Femur (tissue), 1 donor: ENCODE data around the gene ACAN.

Experiments
- DNase-seq: peaks from one replicate; pipeline ENCODE4 v3.0.0-alpha.2; 2017

Gene ACAN

DNA sequence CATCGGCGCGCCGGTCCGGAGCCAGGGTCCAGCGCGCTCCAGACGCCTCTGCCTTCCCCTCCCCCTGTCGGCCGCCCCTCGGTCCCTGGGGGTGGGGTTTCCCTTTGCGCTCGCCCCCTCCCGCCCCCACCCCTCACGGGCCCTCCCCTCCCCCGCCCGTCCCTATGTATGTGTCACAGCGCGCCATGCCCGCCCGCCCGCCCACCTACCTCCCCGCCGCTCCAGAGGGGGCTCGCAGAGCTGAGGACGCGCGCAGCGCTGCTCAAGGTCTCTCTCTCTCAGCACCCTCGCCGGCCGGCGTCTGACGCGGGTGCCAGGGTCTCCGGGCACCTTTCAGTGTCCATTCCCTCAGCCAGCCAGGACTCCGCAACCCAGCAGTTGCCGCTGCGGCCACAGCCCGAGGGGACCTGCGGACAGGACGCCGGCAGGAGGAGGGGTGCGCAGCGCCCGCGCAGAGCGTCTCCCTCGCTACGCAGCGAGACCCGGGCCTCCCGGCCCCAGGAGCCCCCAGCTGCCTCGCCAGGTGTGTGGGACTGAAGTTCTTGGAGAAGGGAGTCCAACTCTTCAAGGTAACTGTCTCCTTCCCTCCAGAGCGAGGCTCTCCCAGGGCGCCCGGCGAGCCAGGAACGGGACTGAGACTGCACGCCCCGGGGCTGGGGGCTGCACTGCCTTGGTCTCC is at the start of gene ACAN:
Gene ACAN, plus strand, starts transcription at position 196 of the 679 bp plus-strand sequence. CDS start 32,771 bp downstream, outside the sequence.
- DNase-seq: peak; percentile 74

DNA sequence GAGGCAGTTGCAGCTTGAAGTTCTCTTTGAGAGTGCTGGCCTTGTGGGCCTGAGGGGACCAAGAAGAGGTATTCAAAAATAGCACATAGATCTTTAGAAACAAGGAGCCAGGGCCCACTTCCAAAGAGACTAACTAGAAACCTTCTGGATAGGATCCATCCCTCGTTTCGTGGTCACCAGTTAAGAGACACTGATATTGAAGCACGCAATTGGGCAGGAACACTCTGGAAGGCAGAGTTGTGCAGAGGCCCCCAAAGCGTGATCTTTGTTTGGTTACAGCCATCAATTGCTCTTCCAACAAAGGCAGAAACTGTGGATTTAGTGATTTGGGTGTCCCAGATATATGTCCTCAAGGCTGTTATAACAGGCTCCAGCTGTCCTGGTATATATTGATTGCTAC is 46.7 kb upstream of the ACAN start:
- DNase-seq: no peak

DNA sequence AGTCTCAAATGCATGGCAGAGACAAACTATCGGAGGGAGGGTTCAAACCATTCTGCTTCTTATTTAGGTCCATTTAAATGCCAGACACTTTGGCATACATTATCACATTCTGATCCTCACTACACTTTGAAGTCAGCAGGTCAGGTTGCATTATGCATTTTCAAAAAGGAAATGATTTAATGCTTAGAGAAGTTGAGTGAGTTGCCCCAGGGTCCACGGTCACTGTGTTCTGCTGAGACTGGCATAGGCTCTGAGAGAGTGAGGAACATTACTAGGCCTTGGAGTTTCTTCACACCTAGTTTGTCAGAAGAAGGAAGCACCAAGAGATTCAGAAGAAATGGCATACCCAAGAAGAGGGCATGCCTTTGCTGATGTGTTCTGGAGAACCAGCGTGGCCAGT is 46.3 kb upstream of the ACAN start:
- no peak for DNase-seq

DNA sequence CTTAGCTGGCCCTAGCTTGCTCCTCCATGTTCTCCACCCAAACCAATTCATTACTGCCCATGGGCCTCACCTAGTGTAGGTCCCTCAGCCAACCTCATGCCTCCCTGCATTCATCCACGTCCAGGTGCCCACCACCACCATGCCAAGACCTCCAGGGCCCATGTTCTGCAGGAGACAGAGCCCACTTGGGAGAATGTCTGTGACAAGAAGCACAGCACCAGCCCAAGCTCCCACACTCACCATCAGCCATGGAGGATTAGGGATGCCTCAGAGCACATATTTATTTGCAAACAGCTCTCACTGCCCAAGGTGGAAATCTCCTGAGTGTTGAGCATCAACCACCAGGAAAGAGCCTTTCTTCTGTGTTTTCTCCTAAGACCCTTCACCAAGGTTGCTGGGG is 43.4 kb upstream of the ACAN start:
- no peak for DNase-seq

DNA sequence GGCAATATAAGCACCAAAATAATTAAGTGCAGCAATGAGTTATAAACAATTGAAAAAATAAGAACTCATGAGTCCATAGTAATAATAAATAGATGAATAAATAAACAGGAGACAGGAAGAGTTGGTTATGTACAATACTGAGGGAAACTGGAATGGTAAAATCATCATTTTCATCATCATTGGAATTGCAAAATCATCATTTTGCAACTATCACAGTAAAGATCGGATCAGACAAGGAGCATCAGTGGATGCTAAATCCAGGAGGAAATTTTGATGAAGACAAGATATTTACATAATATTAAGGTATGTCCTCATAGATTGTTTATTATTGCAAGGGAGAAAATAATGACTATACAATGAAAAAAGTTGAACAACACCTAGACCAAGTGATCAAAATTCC is 38.8 kb upstream of the ACAN start:
- DNase-seq: no peak

DNA sequence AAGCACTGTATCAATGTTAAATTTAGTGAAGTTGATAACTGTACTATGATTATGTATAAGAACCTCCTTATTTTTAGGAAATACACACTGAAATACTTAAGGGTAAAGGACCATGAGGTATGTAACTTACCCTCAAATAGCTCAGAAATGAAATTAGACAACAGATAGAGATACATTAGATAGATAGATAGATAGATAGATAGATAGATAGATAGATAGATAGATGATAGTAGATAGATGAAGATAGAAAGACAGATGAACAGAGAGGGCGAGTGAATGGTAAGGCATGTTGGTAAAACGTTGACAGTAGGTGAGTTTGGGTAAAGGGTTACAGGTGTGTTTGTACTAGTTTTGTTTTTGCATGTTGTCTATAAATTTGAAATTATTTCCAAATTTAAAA is 38.0 kb upstream of the ACAN start:
- no peak for DNase-seq

DNA sequence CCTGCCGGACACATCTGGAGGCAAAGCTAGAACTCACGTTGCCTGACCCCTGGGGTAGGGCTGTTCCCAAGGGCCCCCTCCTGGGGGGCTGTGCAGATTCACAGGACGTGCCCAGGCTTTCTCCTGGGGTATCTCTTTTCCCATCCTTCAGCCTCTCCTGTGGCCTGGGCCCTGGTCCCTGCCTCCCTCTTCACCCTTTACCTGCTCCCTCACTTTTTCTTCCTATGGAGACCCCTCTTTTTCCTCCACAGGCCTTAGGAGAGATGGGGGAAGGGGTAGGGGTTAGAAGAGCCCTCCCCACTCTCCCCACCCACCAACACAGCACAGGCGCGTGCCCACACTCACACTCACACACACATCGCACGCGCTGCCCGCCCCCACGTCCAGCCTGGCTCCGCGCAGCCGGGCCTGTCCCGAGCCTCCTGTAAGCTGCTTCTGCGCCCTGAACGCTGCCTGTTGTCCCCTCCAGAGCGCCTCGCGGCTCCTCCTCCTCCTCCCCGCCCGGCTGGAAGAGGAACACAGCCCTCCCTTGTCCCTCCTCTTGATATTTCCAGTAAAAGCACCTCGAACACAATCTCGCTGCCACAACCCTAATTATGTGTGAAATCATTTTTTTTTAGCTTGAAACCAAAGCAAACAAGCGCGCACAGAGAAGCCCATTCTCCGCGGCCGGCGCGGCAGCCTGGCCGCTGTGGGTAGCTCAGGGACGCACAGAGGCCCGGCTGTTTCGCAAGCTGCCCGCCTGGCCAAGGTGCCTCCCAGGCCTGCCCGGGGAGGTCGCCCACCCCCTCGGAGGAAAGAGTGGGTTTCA is 33.9 kb upstream of the ACAN start:
- DNase-seq: peak; percentile 80

DNA sequence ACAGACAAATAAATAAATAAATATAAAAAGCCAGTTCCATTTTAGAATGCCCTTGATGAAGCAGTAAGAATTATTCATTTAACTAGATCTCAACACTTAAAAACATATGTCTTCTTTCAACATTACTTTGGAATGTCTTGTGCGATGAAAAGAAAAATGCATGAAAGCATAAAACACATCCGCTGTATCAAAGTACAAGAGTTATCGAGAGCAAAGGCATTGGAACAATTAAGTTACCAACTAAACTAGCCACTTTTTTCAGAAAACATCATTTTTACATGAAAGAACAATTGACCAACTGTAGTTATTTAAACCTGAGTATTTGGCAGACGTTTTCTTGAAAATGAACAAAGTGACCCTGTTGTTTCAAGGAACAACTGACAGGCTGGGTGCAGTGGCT is 27.5 kb upstream of the ACAN start:
- DNase-seq: no peak

DNA sequence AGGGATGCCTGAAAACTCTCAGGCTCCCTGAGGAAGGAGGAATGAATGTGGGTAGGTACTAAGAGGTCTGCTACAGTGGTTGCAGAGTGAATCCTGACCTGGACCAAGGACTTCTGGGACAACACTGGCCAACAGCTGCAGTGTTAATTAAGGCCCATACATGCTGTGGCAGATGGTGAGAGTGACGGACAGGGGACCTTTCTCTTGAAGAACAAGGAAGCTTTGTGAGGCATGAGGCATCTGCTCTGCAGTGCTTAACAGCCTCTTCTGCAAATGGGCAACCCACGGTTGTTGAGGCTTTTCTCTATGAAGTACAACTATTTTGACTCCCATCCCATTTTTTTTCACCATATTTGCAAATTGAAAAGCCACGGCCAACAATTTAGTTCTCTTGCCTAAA is 26.6 kb upstream of the ACAN start:
- no peak for DNase-seq

DNA sequence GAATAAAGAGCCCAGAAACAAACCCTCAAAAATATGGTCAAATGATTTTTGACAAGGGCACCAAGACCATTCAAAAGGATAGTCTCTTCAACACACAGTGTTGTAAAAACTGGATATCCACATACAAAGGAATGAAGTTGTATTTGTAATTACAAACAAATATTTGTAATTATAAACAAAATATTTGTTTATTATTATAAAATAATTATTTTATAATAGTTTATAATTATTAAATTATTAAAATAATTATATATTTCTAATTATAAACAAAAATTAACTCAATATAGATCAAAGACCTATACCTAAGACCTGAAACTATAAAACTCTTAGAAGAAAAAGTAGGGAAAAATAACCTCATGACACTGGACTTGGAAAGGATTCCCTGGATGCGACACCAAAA is 23.3 kb upstream of the ACAN start:
- no peak for DNase-seq

DNA sequence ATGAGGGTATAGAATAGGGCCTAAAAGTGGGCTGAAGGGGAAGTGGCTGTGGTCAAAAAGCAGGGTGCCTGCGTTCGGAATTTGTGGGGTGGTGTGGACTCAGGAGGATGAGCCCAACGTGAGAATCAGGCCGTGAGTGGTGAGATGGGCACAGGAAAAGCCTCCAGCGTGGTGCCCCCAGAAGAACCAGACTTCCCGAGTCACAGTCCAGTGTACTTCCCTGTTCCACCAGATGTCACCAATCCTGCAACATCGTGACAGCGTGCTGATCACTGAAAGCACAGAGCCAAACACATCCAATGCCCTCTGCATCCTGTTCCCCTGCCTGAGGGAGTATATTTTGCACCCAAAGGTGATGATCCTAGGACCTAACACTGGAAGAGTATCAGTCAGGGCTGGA is 20.8 kb upstream of the ACAN start:
- no peak for DNase-seq

DNA sequence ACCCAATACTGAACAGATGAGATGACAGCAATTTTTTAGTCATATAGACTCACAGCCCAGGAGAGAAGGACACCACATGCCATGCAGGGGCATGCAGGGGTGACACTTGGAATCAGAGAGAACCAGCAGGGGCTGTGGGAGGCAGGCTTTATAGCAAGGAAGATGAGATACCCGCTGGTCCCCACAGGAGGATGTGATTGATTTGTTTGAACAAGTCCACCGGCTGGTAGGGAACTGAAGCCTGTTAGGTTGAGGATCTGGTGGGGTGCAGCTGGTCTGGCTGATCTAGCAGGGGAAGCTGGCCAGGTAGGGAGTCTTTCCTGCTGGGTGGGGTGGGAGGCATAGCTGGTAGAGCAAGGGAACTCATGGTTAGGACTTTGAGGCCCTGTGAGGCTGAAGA is 18.0 kb upstream of the ACAN start:
- no peak for DNase-seq

DNA sequence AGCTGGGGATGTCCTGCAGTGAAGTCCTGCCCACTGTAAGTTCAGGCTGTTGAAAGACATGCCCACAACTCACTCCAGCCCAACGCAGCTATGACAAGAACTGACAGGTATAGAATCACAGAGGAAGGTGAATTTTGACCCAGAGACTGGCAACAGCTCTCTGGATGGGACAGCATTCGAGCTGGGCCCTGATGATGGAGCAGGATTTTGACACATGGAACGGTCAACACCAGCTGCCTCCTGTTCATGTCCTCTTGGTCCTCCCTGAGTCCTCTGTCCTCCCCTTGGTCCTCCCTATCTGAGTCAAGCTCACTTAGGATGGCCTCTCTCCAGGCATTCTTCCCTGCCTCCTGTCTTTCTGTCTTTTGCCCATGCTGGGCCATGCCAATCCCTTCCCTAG is 15.2 kb upstream of the ACAN start:
- DNase-seq: no peak

DNA sequence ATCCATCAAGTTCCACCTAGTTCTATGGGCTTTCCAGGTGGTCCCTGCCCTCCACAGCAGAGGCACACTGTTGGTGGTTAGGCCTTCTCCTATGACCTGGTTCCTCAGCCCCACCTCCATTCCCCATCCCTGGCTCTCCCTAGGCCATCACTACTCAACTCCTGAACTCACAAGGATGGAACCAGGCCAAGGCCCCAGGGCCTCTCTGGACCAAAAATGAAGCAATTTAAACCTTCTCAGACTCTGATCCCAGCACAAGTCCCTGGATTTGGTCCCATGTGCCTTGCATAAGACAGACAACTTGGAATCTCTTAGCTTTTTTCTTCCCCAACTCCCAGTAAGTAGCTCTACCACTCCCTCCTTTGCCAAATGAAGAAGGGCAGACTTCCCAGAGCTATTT is 14.4 kb upstream of the ACAN start:
- no peak for DNase-seq

DNA sequence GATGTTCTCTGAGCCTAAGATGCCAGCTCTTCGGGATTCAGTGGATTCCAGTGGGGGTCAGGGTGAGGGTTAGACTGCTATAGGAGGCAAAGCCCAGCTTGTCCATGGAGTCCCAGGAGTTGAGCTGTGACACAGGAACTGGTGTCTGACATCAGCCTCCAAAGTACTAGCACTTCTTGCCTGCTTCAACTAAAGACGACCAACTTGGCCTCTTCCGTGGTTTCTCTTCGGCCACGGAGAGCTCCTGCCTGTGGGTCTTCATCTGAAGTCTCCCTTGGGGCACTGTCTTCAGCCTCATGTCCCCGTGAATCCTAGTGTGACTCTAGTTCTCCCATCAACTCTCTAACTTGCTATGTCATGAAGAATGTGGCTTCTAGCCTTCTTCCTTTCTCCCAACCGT is 12.8 kb upstream of the ACAN start:
- DNase-seq: no peak

DNA sequence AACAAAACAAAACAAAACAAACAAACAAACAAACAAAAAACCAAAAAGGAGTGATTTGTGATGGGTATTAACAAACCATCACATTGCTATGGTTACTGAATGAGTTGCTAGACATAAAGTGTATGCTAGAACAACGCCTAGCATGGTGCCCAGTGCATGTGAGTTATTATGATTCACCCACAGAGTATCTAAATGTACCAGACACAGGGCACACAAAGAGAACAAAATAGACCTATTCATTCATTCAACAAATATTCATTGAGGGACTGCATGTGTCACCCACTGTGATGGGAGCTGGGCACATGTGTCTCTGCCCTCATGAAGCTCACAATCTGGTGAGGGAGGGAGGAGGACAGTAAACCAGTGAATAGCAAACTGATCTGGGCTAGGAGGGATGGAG is 11.6 kb upstream of the ACAN start:
- DNase-seq: no peak

DNA sequence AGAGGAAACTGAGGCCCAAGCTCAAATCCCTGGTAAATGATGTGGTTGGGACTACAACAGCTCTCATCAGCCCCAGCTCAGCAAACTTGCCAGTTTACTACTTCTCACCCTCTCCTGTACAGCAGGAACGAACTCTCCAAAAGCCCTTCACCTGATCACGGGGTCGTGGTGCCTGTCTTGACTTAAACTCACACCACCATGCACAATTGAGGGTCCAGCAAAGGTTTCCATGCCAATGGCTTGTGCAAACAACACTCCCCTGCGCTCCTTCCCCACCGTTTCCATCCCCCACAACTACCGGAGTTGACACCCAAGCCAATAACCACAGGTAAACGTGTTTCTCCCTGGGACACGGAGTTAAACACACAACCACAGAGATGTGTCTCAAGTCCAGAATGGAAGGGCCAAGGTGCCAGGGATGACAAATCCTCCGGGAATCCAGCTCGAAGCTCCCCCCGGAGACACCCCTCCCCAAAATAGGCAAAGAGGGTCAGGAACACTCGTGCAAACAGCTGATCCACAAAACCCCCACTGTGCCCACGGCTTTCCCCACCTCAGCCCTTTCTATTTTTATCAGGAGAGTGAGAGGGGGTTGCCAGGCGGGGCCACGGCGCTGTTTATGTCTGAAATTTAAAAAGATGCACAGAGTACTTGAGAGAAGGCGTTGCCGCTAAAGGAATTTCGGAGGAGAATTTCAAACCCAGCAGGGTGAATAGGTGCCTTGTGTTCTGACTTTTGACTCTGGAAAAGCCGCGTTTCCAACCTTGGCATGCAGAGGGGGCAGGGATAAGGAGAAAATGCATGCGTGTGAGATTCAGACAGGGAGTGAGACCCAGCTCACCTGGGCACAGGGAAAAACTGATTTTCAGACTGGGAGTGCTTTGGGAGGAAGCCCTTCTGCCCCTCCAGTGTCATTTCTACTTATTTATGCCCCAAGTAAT is 10.6 kb upstream of the ACAN start:
- peak; percentile 48 for DNase-seq

DNA sequence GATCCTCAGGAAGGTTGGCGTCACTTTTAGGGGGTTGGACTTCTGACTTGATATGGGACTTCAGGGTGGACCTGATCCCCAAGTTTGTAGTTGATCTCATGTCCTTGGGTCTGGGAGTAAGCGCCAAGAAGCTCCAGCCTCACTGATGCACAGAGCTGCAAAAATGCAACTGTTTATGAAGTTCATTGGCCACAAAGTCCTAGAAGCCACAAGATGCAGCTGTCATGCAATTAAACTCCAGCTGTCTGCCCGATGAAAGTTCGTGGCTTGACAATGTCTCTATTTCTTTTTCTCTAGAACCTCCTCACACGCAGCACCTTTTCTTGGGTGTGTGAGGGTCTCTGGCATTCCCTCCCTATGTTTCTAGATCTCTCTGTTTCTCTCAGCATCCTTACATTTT is 9.2 kb upstream of the ACAN start:
- no peak for DNase-seq

DNA sequence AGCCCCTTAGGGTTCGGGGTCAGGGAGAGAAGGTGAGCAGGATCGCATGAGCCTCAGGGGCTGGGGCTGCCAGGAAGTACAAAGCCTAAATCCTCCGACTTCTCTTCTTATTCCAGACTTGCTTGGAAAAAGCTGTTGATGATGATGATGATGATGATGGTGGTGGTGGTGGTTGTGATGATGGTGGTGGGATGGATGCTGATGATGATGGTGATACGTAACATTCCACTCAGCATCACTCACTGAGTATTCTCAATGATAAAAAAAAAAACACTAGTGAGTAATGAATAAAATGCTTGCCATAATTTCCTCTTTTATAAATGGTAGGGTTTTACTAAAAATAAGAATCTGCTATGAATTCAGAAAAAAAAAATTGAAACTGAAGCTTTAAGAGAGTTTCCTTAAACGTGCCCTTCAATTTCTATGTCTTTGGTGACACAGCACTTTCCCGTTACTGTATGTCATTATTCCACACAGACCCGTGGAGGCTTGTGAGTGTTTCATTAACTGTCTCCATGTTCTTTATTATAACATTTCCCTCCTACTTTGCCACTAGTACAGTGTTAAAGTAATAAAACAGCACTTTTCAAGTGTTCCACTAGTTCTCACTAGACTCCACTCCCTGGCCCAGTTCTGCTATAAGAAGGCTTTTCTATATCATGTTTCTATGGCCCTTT is 5.4 kb upstream of the ACAN start:
- DNase-seq: no peak

DNA sequence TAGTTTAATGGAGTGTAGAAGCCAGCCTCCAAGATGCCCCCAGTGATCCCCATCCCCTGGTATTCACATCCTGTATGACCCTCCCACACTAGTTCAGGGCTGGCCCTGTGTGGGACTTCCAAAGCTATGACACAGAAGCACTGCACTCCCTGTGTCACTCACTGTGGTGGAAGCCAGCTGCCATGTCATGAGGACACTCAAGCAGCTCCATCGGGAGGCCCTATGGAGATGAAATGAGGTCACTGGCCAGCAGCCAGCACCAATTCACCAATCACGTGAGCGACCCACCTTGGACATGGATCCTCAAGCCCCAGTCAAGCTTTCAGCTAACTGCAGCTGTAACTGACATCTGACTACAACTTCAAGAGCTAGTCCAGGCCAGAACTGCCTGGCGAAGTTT is 3.9 kb upstream of the ACAN start:
- no peak for DNase-seq

DNA sequence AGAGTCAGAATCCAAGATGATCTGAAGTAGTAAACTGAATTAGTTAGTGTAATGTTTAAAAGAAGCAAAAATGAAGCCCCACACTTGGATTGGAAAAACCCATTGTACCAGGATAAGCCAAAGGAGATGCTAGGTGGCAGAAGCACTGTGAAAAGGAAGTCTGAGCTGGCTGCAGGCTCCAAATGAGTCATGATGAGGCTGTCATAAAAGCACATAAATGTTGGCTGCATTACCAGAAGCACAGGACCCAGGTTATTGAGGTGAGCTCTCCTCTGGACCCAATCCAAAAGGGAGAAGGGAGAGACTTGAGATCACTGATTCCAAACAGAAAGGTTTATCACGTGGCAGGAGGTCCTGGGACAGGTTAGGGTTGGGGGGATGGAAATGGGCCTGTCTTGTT is 3.2 kb upstream of the ACAN start:
- no peak for DNase-seq

DNA sequence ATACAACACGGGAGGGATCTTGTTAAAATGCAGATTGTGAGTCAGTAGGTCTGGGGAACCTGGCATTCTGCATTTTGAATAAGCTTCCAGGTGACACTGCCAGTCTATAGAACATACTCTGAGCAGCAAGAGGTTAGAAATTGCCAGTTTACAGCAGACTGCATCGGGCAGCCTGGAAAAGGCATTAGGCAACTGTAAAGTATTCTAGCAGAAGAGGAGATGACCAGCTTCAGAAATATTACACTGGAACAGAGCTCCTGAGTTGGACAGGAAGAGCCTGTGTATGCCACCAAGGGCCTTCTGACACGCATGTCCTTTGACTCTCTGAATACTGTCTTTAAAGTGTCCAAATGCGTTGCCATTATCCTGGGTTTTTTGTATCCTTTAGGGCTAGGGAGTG is 2.5 kb upstream of the ACAN start:
- no peak for DNase-seq
